OCI-LY7 (cell line): ENCODE results near the gene SLC25A33. TPM values are rescaled to one million over a fixed set of nuclear protein-coding genes. Genes with fewer than 3 reads are reported as not detected.

Experiments used
- BruUV-seq: library from RNA; stranded (reverse); fragments of 400-500 nt; replicated peaks from 2 replicates; lab custom pipeline; 2021; lab: Mats Ljungman, UMichigan
- CTCF ChIA-PET: fragments of 300-600 bp; sonication (Branson Sonifier 250); formaldehyde crosslinking; loops from one replicate; lab custom pipeline; 2022; ENCODE audit warnings: antibody characterized with exemption; ENCODE audit not compliant: unreplicated experiment; lab: Charles Lee
- POLR2A ChIA-PET: fragments of 300-600 bp; sonication (Branson Sonifier 250); formaldehyde crosslinking; loops from one replicate; lab custom pipeline; 2022; ENCODE audit warnings: antibody characterized with exemption; lab: Charles Lee
- DNase-seq: peaks from one replicate; pipeline ENCODE4 v3.0.0-alpha.2; 2015; ENCODE audit warnings: low spot score
- H2AFZ ChIP-seq: fragments of 200-600 bp; sonication (generic), shearing (Covaris generic); 2 replicates; pipeline ENCODE4 v1.6.1; 2014; ENCODE audit warnings: mild to moderate bottlenecking, antibody characterized with exemption, low read length, moderate library complexity
- H3K27ac ChIP-seq: fragments of 200-600 bp; sonication (generic); 2 replicates; pipeline ENCODE4 v1.5.1; 2014; ENCODE audit warnings: mixed run types, low read depth, mild to moderate bottlenecking, moderate library complexity, low read length, inconsistent platforms; ENCODE audit not compliant: poor library complexity, severe bottlenecking
- H3K36me3 ChIP-seq: fragments of 200-600 bp; sonication (generic); 2 replicates; pipeline ENCODE4 v1.6.1; 2014; ENCODE audit warnings: mild to moderate bottlenecking, antibody characterized with exemption, low read length, moderate library complexity, mixed read lengths; ENCODE audit not compliant: insufficient read depth
- H3K4me1 ChIP-seq: fragments of 200-600 bp; sonication (generic); 2 replicates; pipeline ENCODE4 v1.5.1; 2014; ENCODE audit warnings: mild to moderate bottlenecking, low read length; ENCODE audit not compliant: insufficient read depth, poor library complexity, severe bottlenecking
- H3K4me2 ChIP-seq: fragments of 200-600 bp; sonication (generic); 2 replicates; pipeline ENCODE4 v1.6.1; 2014; ENCODE audit warnings: mild to moderate bottlenecking, low read length
- H3K4me3 ChIP-seq: fragments of 200-600 bp; sonication (generic); 2 replicates; pipeline ENCODE4 v1.5.1; 2014; ENCODE audit warnings: mild to moderate bottlenecking, low read depth, low read length; ENCODE audit not compliant: poor library complexity, severe bottlenecking
- H3K79me2 ChIP-seq: fragments of 200-600 bp; sonication (generic); 2 replicates; pipeline ENCODE4 v1.6.1; 2016; ENCODE audit warnings: low read depth, mild to moderate bottlenecking, low read length, moderate library complexity, mixed read lengths; ENCODE audit not compliant: insufficient read depth
- H3K9me2 ChIP-seq: fragments of 200-600 bp; sonication (generic); 2 replicates; pipeline ENCODE4 v1.6.1; 2016; ENCODE audit warnings: mild to moderate bottlenecking, low read length, mixed read lengths; ENCODE audit not compliant: insufficient read depth
- H3K9me3 ChIP-seq: fragments of 200-600 bp; sonication (generic); 2 replicates; pipeline ENCODE4 v1.6.1; 2014; ENCODE audit warnings: mild to moderate bottlenecking, mixed run types, low read length, mixed read lengths
- H4K20me1 ChIP-seq: fragments of 200-600 bp; sonication (generic); 2 replicates; pipeline ENCODE4 v1.6.1; 2014; ENCODE audit warnings: mild to moderate bottlenecking, antibody characterized with exemption, low read length, moderate library complexity, mixed read lengths; ENCODE audit not compliant: insufficient read depth
- EZH2phosphoT487 ChIP-seq: fragments of 200-600 bp; sonication (generic); IDR thresholded peaks from 2 replicates; pipeline ENCODE4 v1.6.1; 2018; ENCODE audit warnings: low read depth, borderline replicate concordance, mild to moderate bottlenecking, mixed run types, antibody characterized with exemption, low read length, moderate library complexity, mixed read lengths
- intact Hi-C: fragments of 100-400 bp; cut with micrococcal nuclease; formaldehyde crosslinking; loops from one replicate; pipeline ENCODE4 v1.10.0; 2022; ENCODE audit not compliant: unreplicated experiment
- total RNA-seq, 2 experiments: library from RNA; depleted of rRNA in 1 of 2; stranded (reverse); fragments of >200 nt in 1 of 2; shearing (Covaris generic) in 1 of 2; gene quantifications; 2 replicates each; pipeline ENCODE4 v1.2.3, GENCODE V29; 2014 to 2022
- TF ChIP-seq, protein P1 (sequence below): fragments of 200-600 bp; sonication (generic); conservative IDR thresholded peaks from 2 replicates; pipeline ENCODE4 v1.5.1; 2014; ENCODE audit warnings: mild to moderate bottlenecking, antibody characterized with exemption, low read length, moderate library complexity, mixed read lengths

The SLC25A33 gene
- total RNA-seq, 2 experiments from 2014 or later, result 15.1 to 16.5 TPM

DNA sequence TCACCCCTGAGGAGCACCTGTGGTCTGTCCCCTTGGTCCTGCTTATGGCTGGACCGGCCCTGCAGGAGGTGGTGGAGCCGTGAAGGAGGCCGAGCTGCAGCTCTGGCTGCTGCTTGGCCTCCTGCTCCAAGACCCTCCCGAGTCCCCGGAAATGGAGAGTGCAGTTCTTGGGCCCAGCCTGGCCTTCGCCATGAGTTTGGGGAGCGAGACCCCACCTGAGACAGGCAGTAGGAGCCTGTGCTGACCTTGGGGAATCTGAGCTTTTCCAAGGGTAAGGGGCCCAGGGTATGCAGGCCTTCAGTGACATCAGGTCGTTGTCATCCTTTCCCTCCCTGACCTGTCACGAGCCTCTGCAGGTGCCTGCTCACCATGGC, 63.5 kb downstream of the SLC25A33 start:
- H3K4me1 ChIP-seq, result no peaks in the 10 kb centered on the region
- H3K79me2 ChIP-seq, result no peaks in the 10 kb centered on the region
- H3K4me3 ChIP-seq, result no peak overlapping the region
- POLR2A ChIA-PET, result no interaction called here
- H4K20me1 ChIP-seq, result no peaks in the 10 kb centered on the region
- DNase-seq, result no peak
- no peak for TF ChIP-seq EZH2phosphoT487
- TF ChIP-seq, protein P1, sequence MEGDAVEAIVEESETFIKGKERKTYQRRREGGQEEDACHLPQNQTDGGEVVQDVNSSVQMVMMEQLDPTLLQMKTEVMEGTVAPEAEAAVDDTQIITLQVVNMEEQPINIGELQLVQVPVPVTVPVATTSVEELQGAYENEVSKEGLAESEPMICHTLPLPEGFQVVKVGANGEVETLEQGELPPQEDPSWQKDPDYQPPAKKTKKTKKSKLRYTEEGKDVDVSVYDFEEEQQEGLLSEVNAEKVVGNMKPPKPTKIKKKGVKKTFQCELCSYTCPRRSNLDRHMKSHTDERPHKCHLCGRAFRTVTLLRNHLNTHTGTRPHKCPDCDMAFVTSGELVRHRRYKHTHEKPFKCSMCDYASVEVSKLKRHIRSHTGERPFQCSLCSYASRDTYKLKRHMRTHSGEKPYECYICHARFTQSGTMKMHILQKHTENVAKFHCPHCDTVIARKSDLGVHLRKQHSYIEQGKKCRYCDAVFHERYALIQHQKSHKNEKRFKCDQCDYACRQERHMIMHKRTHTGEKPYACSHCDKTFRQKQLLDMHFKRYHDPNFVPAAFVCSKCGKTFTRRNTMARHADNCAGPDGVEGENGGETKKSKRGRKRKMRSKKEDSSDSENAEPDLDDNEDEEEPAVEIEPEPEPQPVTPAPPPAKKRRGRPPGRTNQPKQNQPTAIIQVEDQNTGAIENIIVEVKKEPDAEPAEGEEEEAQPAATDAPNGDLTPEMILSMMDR, result no peak
- H3K9me2 ChIP-seq, result no peaks in the 10 kb centered on the region
- H3K27ac ChIP-seq, result no peak overlapping the region
- CTCF ChIA-PET, result no interaction called here
- H3K4me2 ChIP-seq, result no peak overlapping the region
- no peak overlapping the region for H2AFZ ChIP-seq
- peaks cover 33% of the 10 kb centered on the region; the same call in 1 of the 2 replicates for H3K36me3 ChIP-seq
- BruUV-seq, result no TSS peak
- no peaks in the 10 kb centered on the region for H3K9me3 ChIP-seq
- intact Hi-C loops, result no loop called here

DNA sequence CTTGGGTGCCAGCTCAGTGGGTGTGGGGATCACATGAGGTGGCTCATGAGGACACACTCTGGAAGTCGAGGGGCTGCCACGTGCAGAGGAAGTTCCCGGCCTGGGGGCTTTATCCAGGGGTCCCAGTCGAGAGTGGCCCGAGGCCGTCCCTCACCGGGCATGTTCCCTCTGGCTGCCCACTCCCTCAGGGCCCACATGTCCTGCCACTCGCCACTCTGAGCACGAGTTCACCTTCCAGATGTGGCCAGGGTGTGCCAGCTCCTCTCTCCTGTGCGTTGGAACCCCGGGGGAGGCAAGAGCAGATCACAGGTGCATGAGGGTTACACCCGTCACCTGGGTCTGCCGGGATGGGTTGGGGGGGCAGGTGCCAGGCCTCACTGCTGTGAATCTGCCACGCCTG, 64.0 kb downstream of the SLC25A33 start:
- no peak overlapping the region for H3K4me2 ChIP-seq
- no peaks in the 10 kb centered on the region for H3K9me3 ChIP-seq
- ChIA-PET POLR2A (no interaction called here), CTCF (no interaction called here)
- peaks cover 27% of the 10 kb centered on the region; the same call in 1 of the 2 replicates for H3K36me3 ChIP-seq
- no peaks in the 10 kb centered on the region for H4K20me1 ChIP-seq
- intact Hi-C loops, result no loop called here
- no TSS peak for BruUV-seq
- DNase-seq, result no peak
- no peak overlapping the region for H3K27ac ChIP-seq
- H3K4me1 ChIP-seq, result no peaks in the 10 kb centered on the region
- no peak overlapping the region for H3K4me3 ChIP-seq
- no peaks in the 10 kb centered on the region for H3K9me2 ChIP-seq
- no peaks in the 10 kb centered on the region for H3K79me2 ChIP-seq
- no peak overlapping the region for H2AFZ ChIP-seq
- TF ChIP-seq, protein P1, result no peak
- no peak for TF ChIP-seq EZH2phosphoT487

DNA sequence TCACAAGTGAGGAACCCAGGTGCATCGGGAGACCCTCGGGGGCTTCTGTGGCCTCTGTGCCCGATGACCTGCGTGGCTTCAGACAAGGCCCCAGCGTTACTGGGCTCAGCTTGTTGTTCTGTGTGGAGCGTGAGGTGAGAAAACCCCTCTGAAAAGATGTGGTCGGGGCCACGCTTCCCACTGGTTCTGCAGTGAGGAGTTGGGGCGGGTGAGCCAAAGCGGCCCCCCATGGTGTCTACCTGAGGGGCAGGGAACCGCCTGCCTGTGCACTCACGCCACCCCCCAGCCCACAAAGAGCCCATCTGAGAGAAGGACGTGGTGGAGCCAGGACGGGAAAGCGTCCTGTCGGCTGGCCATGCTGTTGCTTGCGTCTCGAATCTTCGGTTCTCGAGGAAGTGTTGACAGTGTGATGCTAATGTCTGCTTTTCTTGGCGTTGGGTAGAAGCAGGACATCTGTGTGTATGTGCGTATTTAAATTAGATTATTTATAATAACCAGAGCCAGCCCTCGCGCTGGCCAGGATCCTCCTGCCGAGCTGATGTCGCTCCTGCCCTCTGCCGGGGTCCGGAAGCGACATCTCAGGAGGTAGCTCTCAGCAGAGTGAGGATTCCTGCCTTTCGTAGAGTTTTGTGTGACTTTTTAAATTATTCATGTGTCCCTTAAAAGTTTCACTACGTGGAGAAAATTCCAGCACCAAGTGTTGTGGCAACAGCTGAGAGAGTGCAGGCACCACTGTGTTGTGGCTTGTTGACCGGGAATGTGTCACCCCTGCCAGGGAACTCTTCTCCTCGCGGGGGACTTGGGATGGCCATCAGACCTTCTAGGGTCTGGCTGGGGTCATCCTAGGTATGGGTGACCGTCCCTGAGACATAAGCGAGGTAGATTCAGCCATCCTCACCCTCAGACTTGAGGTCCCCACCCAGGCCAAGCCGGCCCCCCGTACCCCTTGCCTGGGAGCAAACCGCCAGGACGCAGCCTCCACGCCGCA, 64.8 kb downstream of the SLC25A33 start:
- Histone ChIP-seq H3K9me3 (no peaks in the 10 kb centered on the region), H2AFZ (no peak overlapping the region), H3K4me2 (no peak overlapping the region), H3K4me3 (no peak overlapping the region), H3K79me2 (no peaks in the 10 kb centered on the region), H3K36me3 (peaks cover 26% of the 10 kb centered on the region; the same call in 1 of the 2 replicates), H3K27ac (no peak overlapping the region), H3K4me1 (no peaks in the 10 kb centered on the region), H4K20me1 (no peaks in the 10 kb centered on the region), H3K9me2 (no peaks in the 10 kb centered on the region)
- no peak for TF ChIP-seq EZH2phosphoT487
- TF ChIP-seq, protein P1, result no peak
- DNase-seq, result no peak
- ChIA-PET POLR2A (no interaction called here), CTCF (no interaction called here)
- no TSS peak for BruUV-seq
- intact Hi-C loops, result no loop called here
